Mesenchymal stem cell (in vitro differentiated cells and primary cell): Measurements from ENCODE around the gene TES.
A peak's percentile ranks its signal among the peaks of the same experiment; 100 is the strongest.

Source experiments
- DNase-seq: peaks from one replicate; pipeline ENCODE4 v3.0.0-alpha.2; 2013
- H2AFZ ChIP-seq: one replicate; pipeline ENCODE4 v1.6.1; 2013; ENCODE audit warnings: low read depth, mild to moderate bottlenecking, control low read depth, inconsistent platforms, low read length, moderate library complexity
- H2AK5ac ChIP-seq: 2 replicates; pipeline ENCODE4 v1.6.1; 2013; ENCODE audit warnings: low read length, moderate library complexity, mild to moderate bottlenecking, inconsistent platforms; ENCODE audit not compliant: severe bottlenecking
- H2BK120ac ChIP-seq: one replicate; pipeline ENCODE4 v1.6.1; 2013; ENCODE audit warnings: low read depth, mild to moderate bottlenecking, inconsistent platforms, low read length, moderate library complexity
- H2BK12ac ChIP-seq, 2 experiments: one replicate each; pipeline ENCODE4 v1.6.1; 2013; ENCODE audit warnings: inconsistent platforms in 2 of 2, low read length in 2 of 2, mild to moderate bottlenecking in 2 of 2, moderate library complexity in 2 of 2, control low read depth in 1 of 2
- H2BK15ac ChIP-seq: one replicate; pipeline ENCODE4 v1.6.1; 2013; ENCODE audit warnings: mild to moderate bottlenecking, low read depth, inconsistent platforms; ENCODE audit not compliant: poor library complexity, severe bottlenecking
- H2BK5ac ChIP-seq: 2 replicates; pipeline ENCODE4 v1.6.1; 2013; ENCODE audit warnings: low read depth, mild to moderate bottlenecking, low read length, control low read depth, inconsistent platforms; ENCODE audit not compliant: poor library complexity, severe bottlenecking
- H3K14ac ChIP-seq, 2 experiments: one replicate each; pipeline ENCODE4 v1.6.1; 2013; ENCODE audit warnings: inconsistent platforms in 2 of 2, low read length in 2 of 2, control low read depth in 1 of 2, mild to moderate bottlenecking in 1 of 2, moderate library complexity in 1 of 2
- H3K18ac ChIP-seq, 2 experiments: one replicate each; pipeline ENCODE4 v1.6.1; 2013; ENCODE audit warnings: inconsistent platforms in 2 of 2, low read length in 2 of 2, control low read depth in 1 of 2, low read depth in 1 of 2, mild to moderate bottlenecking in 1 of 2
- H3K23ac ChIP-seq, 2 experiments: one replicate each; pipeline ENCODE4 v1.6.1; 2013; ENCODE audit warnings: inconsistent platforms in 2 of 2, low read length in 2 of 2, mild to moderate bottlenecking in 2 of 2, moderate library complexity in 2 of 2, control low read depth in 1 of 2
- H3K27ac ChIP-seq: 2 replicates; pipeline ENCODE4 v1.5.1; 2013; ENCODE audit warnings: mild to moderate bottlenecking, moderate library complexity, low read length, control low read depth, inconsistent platforms; ENCODE audit not compliant: poor library complexity, severe bottlenecking
- H3K27me3 ChIP-seq, 2 experiments: 2 replicates each; pipeline versions ENCODE4 v1.6.1 to v1.7.0; 2013; ENCODE audit warnings: low read length in 2 of 2, mild to moderate bottlenecking in 2 of 2, moderate library complexity in 2 of 2, control low read depth in 1 of 2, inconsistent platforms in 1 of 2; ENCODE audit not compliant: control insufficient read depth in 1 of 2, insufficient read depth in 1 of 2
- H3K36me3 ChIP-seq, 2 experiments: 2 replicates each; pipeline versions ENCODE4 v1.6.1 to v1.7.0; 2013; ENCODE audit warnings: low read length in 2 of 2, control low read depth in 1 of 2, inconsistent platforms in 1 of 2, low read depth in 1 of 2, mild to moderate bottlenecking in 1 of 2; ENCODE audit not compliant: insufficient read depth in 2 of 2, control insufficient read depth in 1 of 2
- H3K4ac ChIP-seq, 2 experiments: one replicate each; pipeline ENCODE4 v1.6.1; 2013; ENCODE audit warnings: inconsistent platforms in 2 of 2, low read length in 2 of 2, mild to moderate bottlenecking in 2 of 2, moderate library complexity in 2 of 2, control low read depth in 1 of 2, low read depth in 1 of 2
- H3K4me1 ChIP-seq: 2 replicates; pipeline ENCODE4 v1.6.1; 2013; ENCODE audit warnings: low read depth, low read length, control low read depth; ENCODE audit not compliant: control insufficient read depth, insufficient read depth
- H3K4me2 ChIP-seq: 2 replicates; pipeline ENCODE4 v1.6.1; 2013; ENCODE audit warnings: low read length, mild to moderate bottlenecking, inconsistent platforms; ENCODE audit not compliant: poor library complexity, severe bottlenecking
- H3K4me3 ChIP-seq, 2 experiments: 2 replicates each; pipeline versions ENCODE4 v1.5.1 to v1.7.0; 2013; ENCODE audit warnings: low read length in 2 of 2, mild to moderate bottlenecking in 2 of 2, control low read depth in 1 of 2, low read depth in 1 of 2; ENCODE audit not compliant: insufficient read depth in 1 of 2
- H3K79me1 ChIP-seq: replicated peaks from 2 replicates; pipeline ENCODE4 v1.6.1; 2013; ENCODE audit warnings: mild to moderate bottlenecking, control low read depth, low read length, inconsistent platforms; ENCODE audit not compliant: poor library complexity, severe bottlenecking
- H3K9ac ChIP-seq: 2 replicates; pipeline ENCODE4 v1.7.0; 2013; ENCODE audit warnings: mild to moderate bottlenecking, low read length, moderate library complexity
- H3K9me3 ChIP-seq: 2 replicates; pipeline ENCODE4 v1.7.0; 2013; ENCODE audit warnings: mild to moderate bottlenecking, low read length; ENCODE audit not compliant: control insufficient read depth
- H4K8ac ChIP-seq: one replicate; pipeline ENCODE4 v1.6.1; 2013; ENCODE audit warnings: inconsistent platforms, mild to moderate bottlenecking, low read length, moderate library complexity
- H4K91ac ChIP-seq: one replicate; pipeline ENCODE4 v1.6.1; 2013; ENCODE audit warnings: mild to moderate bottlenecking, low read length, inconsistent platforms
- WGBS: methylation state at CpG from one replicate; pipeline ENCODE4 v1.1.7; 2013; ENCODE audit warnings: mixed read lengths; 5-methylcytosine and 5-hydroxymethylcytosine counted together

TES gene

GRCh38 chr7:116219288-116219687 is 8.9 kb downstream of the TES start:
- H3K23ac ChIP-seq: no peak overlapping the region
- no peak overlapping the region for H2BK120ac ChIP-seq
- no peaks in the 10 kb centered on the region for H3K4me1 ChIP-seq
- H3K14ac ChIP-seq: no peak overlapping the region
- H3K27me3 ChIP-seq: no peaks in the 10 kb centered on the region
- H2BK5ac ChIP-seq: no peak overlapping the region
- no peak overlapping the region for H4K91ac ChIP-seq
- no peak overlapping the region for H2AK5ac ChIP-seq
- H3K9ac ChIP-seq: no peak overlapping the region
- peak overlapping the region; percentile 18 to 64 for H3K18ac ChIP-seq
- no peak overlapping the region for H3K4ac ChIP-seq
- H3K27ac ChIP-seq: no peak overlapping the region
- no peak overlapping the region for H3K4me3 ChIP-seq
- no peaks in the 10 kb centered on the region for H3K9me3 ChIP-seq
- no peak for DNase-seq
- H2AFZ ChIP-seq: no peak overlapping the region
- H3K4me2 ChIP-seq: no peak overlapping the region
- peaks cover 10% of the 10 kb centered on the region for H3K79me1 ChIP-seq
- no peak overlapping the region for H4K8ac ChIP-seq
- H2BK12ac ChIP-seq: peak overlapping the region in 1 of 2 experiments; percentile 15
- no peaks in the 10 kb centered on the region for H3K36me3 ChIP-seq
- no peak overlapping the region for H2BK15ac ChIP-seq

GRCh38 chr7:116219834-116220233 is 9.5 kb downstream of the TES start:
- Histone ChIP-seq H3K4ac (no peak overlapping the region), H2BK5ac (no peak overlapping the region), H3K36me3 (no peaks in the 10 kb centered on the region), H2AFZ (no peak overlapping the region), H3K14ac (no peak overlapping the region), H4K91ac (no peak overlapping the region), H3K27me3 (no peaks in the 10 kb centered on the region), H3K79me1 (peaks cover 10% of the 10 kb centered on the region), H2BK12ac (no peak overlapping the region), H2AK5ac (no peak overlapping the region), H3K9ac (no peak overlapping the region), H3K4me1 (no peaks in the 10 kb centered on the region), H3K18ac (no peak overlapping the region), H3K23ac (no peak overlapping the region), H3K4me3 (no peak overlapping the region), H3K4me2 (no peak overlapping the region), H2BK120ac (no peak overlapping the region), H3K9me3 (no peaks in the 10 kb centered on the region), H3K27ac (no peak overlapping the region), H4K8ac (no peak overlapping the region), H2BK15ac (no peak overlapping the region)
- WGBS: 100% methylated on average over 1 of the region's 4 CpGs
- no peak for DNase-seq

GRCh38 chr7:116222501-116222900 is 12.2 kb downstream of the TES start:
- Histone ChIP-seq H3K14ac (no peak overlapping the region), H3K23ac (no peak overlapping the region), H4K8ac (no peak overlapping the region), H3K4me3 (no peak overlapping the region), H2BK12ac (no peak overlapping the region), H3K9me3 (no peaks in the 10 kb centered on the region), H3K9ac (no peak overlapping the region), H3K4ac (no peak overlapping the region), H3K4me2 (no peak overlapping the region), H2BK120ac (no peak overlapping the region), H2AK5ac (no peak overlapping the region), H3K18ac (no peak overlapping the region), H2BK5ac (no peak overlapping the region), H2AFZ (no peak overlapping the region), H3K36me3 (no peaks in the 10 kb centered on the region), H3K27me3 (no peaks in the 10 kb centered on the region), H3K27ac (no peak overlapping the region), H3K4me1 (no peaks in the 10 kb centered on the region), H4K91ac (no peak overlapping the region), H2BK15ac (no peak overlapping the region), H3K79me1 (peaks cover 10% of the 10 kb centered on the region)
- DNase-seq: no peak
- 87% methylated on average over 3 of the region's 5 CpGs for WGBS

GRCh38 chr7:116223588-116223987 is 13.2 kb downstream of the TES start:
- H3K9ac ChIP-seq: no peak overlapping the region
- H3K18ac ChIP-seq: no peak overlapping the region
- H3K36me3 ChIP-seq: no peaks in the 10 kb centered on the region
- H3K23ac ChIP-seq: no peak overlapping the region
- H3K4me3 ChIP-seq: no peak overlapping the region
- no peaks in the 10 kb centered on the region for H3K27me3 ChIP-seq
- H3K79me1 ChIP-seq: peaks cover 10% of the 10 kb centered on the region
- H3K9me3 ChIP-seq: no peaks in the 10 kb centered on the region
- no peak overlapping the region for H3K27ac ChIP-seq
- no peak overlapping the region for H2BK15ac ChIP-seq
- H4K8ac ChIP-seq: no peak overlapping the region
- H3K4me1 ChIP-seq: no peaks in the 10 kb centered on the region
- H2BK5ac ChIP-seq: no peak overlapping the region
- H2BK12ac ChIP-seq: no peak overlapping the region
- no peak overlapping the region for H3K4me2 ChIP-seq
- no peak overlapping the region for H2BK120ac ChIP-seq
- no peak overlapping the region for H2AK5ac ChIP-seq
- 100% methylated on average over 1 of the region's 1 CpG for WGBS
- DNase-seq: no peak
- H4K91ac ChIP-seq: no peak overlapping the region
- H3K14ac ChIP-seq: no peak overlapping the region
- H2AFZ ChIP-seq: no peak overlapping the region
- no peak overlapping the region for H3K4ac ChIP-seq
